OCI-LY7 (cell line): ENCODE results near the gene FAM174A.

ENCODE experiments used
- EZH2phosphoT487 ChIP-seq: fragments of 200-600 bp; sonication (generic); IDR thresholded peaks from 2 replicates; pipeline ENCODE4 v1.6.1; 2018; ENCODE audit warnings: low read depth, borderline replicate concordance, mild to moderate bottlenecking, mixed run types, antibody characterized with exemption, low read length, moderate library complexity, mixed read lengths
- TF ChIP-seq, protein P1 (sequence below): fragments of 200-600 bp; sonication (generic); conservative IDR thresholded peaks from 2 replicates; pipeline ENCODE4 v1.5.1; 2014; ENCODE audit warnings: mild to moderate bottlenecking, antibody characterized with exemption, low read length, moderate library complexity, mixed read lengths

- TF ChIP-seq, protein P1, sequence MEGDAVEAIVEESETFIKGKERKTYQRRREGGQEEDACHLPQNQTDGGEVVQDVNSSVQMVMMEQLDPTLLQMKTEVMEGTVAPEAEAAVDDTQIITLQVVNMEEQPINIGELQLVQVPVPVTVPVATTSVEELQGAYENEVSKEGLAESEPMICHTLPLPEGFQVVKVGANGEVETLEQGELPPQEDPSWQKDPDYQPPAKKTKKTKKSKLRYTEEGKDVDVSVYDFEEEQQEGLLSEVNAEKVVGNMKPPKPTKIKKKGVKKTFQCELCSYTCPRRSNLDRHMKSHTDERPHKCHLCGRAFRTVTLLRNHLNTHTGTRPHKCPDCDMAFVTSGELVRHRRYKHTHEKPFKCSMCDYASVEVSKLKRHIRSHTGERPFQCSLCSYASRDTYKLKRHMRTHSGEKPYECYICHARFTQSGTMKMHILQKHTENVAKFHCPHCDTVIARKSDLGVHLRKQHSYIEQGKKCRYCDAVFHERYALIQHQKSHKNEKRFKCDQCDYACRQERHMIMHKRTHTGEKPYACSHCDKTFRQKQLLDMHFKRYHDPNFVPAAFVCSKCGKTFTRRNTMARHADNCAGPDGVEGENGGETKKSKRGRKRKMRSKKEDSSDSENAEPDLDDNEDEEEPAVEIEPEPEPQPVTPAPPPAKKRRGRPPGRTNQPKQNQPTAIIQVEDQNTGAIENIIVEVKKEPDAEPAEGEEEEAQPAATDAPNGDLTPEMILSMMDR: no peak
- TF ChIP-seq EZH2phosphoT487: no peak
Observed at GRCh38 chr5:100550531-100551051, 15.4 kb downstream of the FAM174A start.
